ENCODE results near the gene OR2K2. TPM values are rescaled to one million over a fixed set of nuclear protein-coding genes. Genes with fewer than 3 reads are reported as not detected.
"Not testable (repeated sequence)": the region's sequence is repeated elsewhere in the genome, so short reads cannot be mapped to it uniquely, and the experiment has no call there.

OR2K2 gene
- total and polyA plus RNA-seq, 8 donors: not detected

DNA sequence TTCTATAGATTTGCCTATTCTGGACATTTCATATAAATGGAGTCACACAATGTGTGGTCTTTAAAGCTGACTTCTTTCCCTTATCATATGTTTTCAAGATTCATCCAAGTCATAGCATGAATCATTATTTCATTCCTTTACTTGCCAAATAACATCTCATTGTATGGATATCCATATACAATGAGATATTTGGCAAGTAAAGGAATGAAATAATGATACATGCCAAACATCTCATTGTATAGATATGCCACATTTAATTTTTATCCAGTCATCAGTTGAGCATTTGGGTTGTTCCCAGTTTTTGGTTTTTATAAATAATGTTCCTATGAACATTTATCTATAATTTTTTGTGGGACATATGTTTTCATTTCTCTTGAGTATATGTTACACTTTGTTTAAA lies 20.5 kb upstream of the OR2K2 start:
- Histone ChIP-seq H3K4me3 (no peak overlapping the region), H3K27me3 (no peaks in the 10 kb centered on the region), H3K36me3 (no peaks in the 10 kb centered on the region), H3K4me1 (peaks cover 4 to 20% (median 8%) of the 10 kb centered on the region in 4 donors), H3K9me3 (no peaks in the 10 kb centered on the region), H3K27ac (no peak overlapping the region)
- DNase-seq: no peak
- intact Hi-C loops (cut with DNase I; ENCODE audit: low total_unique reads): no loop called here
- TF ChIP-seq POLR2AphosphoS5 (IDR thresholded peaks at IDR 0.05): no peak
- TF ChIP-seq EP300 (IDR thresholded peaks at IDR 0.05): no peak
- no peak for TF ChIP-seq CTCF (IDR thresholded peaks at IDR 0.05)
- no peak for TF ChIP-seq POLR2A (IDR thresholded peaks at IDR 0.05)

- intact Hi-C loops (cut with DNase I; ENCODE audit: low total_unique reads): no loop called here
- no peak overlapping the region for H3K4me3 ChIP-seq
- peak in 1 of 2 donors; percentile 37 for DNase-seq
- peak overlapping the region in 4 of 5 donors; percentile 4 to 68 (median 52) for H3K27ac ChIP-seq
- WGBS, 5 donors: 28 to 55% (median 41%) methylated on average over 5 of the region's 5 CpGs
- no peaks in the 10 kb centered on the region for H3K27me3 ChIP-seq
- H3K4me1 ChIP-seq: peaks cover 4 to 20% (median 8%) of the 10 kb centered on the region in 4 donors
- TF ChIP-seq POLR2A (IDR thresholded peaks at IDR 0.05) (no peak), POLR2AphosphoS5 (IDR thresholded peaks at IDR 0.05) (peak in 2 of 3 donors; percentile 16 to 24), CTCF (IDR thresholded peaks at IDR 0.05) (no peak)
- no peaks in the 10 kb centered on the region for H3K36me3 ChIP-seq
- H3K9me3 ChIP-seq: no peaks in the 10 kb centered on the region
Measured at GRCh38 chr9:111349766-111350165, 19.7 kb upstream of the OR2K2 start.

DNA sequence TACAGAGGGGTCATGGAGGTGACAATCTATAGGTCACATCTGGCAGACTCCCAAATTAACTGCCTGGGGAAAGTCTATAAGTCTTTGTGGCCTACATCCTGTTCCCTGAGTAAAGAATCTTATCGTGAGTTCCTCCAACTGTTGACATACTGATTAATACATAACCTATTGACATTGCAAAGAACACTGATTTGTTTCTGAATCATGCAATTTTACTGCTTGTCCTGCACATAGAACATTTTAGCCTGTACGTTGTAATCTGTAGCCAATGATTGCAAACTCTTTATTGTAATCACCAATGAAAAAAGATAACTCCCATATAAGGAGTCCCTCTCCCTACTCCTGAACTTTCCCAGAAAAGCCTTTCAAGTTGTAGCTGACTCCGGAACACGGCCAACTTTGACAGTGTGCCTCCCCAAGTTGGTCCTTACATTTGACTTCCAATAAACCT lies 18.8 kb upstream of the OR2K2 start:
- Histone ChIP-seq H3K27ac (peak overlapping the region in 4 of 5 donors; percentile 46 to 68 (median 63)), H3K9me3 (no peaks in the 10 kb centered on the region), H3K4me1 (peaks cover 4 to 20% (median 8%) of the 10 kb centered on the region in 4 donors), H3K27me3 (no peaks in the 10 kb centered on the region), H3K4me3 (no peak overlapping the region), H3K36me3 (no peaks in the 10 kb centered on the region)
- TF ChIP-seq POLR2AphosphoS5 (IDR thresholded peaks at IDR 0.05): peak; percentile 14 to 80 (median 58)
- TF ChIP-seq POLR2A (IDR thresholded peaks at IDR 0.05): no peak
- peak; percentile 63 to 80 for DNase-seq
- intact Hi-C loops (cut with DNase I; ENCODE audit: low total_unique reads): no loop called here
- WGBS, 5 donors: 22 to 36% (median 28%) methylated on average over 4 of the region's 4 CpGs

DNA sequence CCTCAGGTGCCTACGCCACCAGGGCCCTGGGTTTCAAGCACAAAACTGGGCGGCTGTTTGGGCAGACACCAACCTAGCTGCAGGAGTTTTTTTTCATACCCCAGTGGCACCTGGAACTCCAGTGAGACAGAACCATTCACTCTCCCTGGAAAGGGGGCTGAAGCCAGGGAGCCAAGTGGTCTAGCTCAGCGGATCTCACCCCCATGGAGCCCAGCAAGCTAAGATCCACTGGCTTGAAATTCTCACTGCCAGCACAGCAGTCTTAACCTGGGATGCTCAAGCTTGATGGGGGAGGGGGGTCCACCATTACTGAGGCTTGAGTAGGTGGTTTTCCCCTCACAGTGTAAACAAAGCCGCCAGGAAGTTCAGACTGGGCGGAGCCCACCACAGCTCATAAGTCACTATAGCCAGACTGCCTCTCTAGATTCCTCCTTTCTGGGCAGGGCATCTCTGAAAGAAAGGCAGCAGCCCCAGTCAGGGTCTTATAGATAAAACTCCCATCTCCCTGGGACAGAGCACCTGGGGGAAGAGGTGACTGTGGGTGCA lies 4.4 kb upstream of the OR2K2 start:
- intact Hi-C loops (cut with DNase I; ENCODE audit: low total_unique reads); H3K36me3 ChIP-seq; H3K27ac ChIP-seq: not testable (repeated sequence)

GRCh38 chr9:111320631-111321030 lies 9.4 kb downstream of the OR2K2 start:
- Histone ChIP-seq H3K9me3 (no peaks in the 10 kb centered on the region), H3K36me3 (no peaks in the 10 kb centered on the region), H3K27ac (no peak overlapping the region), H3K4me3 (no peak overlapping the region), H3K27me3 (peaks cover 0 to 4% (median 0%) of the 10 kb centered on the region in 3 donors), H3K4me1 (no peaks in the 10 kb centered on the region)
- TF ChIP-seq POLR2A (IDR thresholded peaks at IDR 0.05) (no peak), POLR2AphosphoS5 (IDR thresholded peaks at IDR 0.05) (no peak), CTCF (IDR thresholded peaks at IDR 0.05) (no peak), EP300 (IDR thresholded peaks at IDR 0.05) (no peak)
- WGBS, 5 donors: 57 to 79% (median 74%) methylated on average over 3 of the region's 3 CpGs
- intact Hi-C loops (cut with DNase I; ENCODE audit: low total_unique reads): no loop called here
- DNase-seq: no peak

More for the DNA sequence above, 4.4 kb upstream of the OR2K2 start:
- not testable (repeated sequence) for DNase-seq, H3K27me3 ChIP-seq, H3K9me3 ChIP-seq, H3K4me1 ChIP-seq, H3K4me3 ChIP-seq
- WGBS, 5 donors: 60 to 77% (median 75%) methylated on average over 4 to 5 of the region's 5 CpGs
